KOPT-K1 (cell line): ENCODE results near the gene FBXO5.
"Not testable (repeated sequence)": the region's sequence is repeated elsewhere in the genome, so short reads cannot be mapped to it uniquely, and the experiment has no call there.

Experiments used
- H3K27ac ChIP-seq: fragments of 200-600 bp; sonication (generic); 2 replicates; pipeline ENCODE4 v1.5.1; 2016; ENCODE audit warnings: antibody characterized with exemption, mild to moderate bottlenecking, low read depth, low read length; ENCODE audit not compliant: poor library complexity, severe bottlenecking
- H3K36me3 ChIP-seq: fragments of 200-600 bp; sonication (generic); 2 replicates; pipeline ENCODE4 v1.5.1; 2017; ENCODE audit warnings: antibody characterized with exemption, mild to moderate bottlenecking, low read length, moderate library complexity; ENCODE audit not compliant: insufficient read depth
- H3K9me3 ChIP-seq: fragments of 200-600 bp; sonication (generic); 2 replicates; pipeline ENCODE4 v1.5.1; 2017; ENCODE audit warnings: antibody characterized with exemption, low read length, mild to moderate bottlenecking; ENCODE audit not compliant: insufficient read depth, poor library complexity, severe bottlenecking

The FBXO5 gene

DNA sequence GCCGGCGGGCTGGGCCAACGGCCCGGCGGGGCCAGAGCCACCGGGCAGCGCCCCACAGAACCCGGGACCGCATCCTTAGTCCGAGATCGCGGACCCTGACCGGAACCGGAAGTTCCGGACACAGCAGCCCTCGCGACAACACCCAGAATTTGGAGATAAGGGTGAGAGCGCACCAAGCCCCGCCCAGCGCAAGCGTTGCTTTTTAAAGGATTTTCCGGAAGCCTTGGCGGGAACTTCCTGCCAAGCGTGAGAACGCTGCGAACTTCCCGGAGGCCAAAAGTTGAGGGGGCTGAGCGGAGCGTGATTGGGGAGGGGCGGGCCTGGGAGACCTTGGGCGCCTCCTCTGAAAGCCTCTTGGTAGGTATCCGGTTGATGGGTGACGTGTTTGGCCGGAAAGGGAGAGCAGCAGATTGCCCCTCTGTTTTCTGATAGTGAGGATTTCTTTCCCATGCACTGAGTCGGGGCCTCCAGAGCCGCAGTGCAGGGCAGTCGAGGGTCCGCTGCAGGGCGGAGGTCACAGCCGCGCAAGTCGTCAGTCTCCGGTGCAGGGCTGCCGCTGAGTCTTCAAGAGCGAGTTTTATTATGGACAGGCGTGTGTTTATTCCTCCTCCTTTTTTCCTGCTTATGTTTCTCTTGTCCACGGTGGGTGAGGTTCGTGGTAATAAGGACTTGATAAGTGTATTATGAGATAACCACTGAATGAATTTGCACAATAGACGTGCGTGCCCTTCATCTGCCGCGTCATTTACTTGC is 19.9 kb upstream of the FBXO5 start, which contains the start of gene MTRF1L:
Gene MTRF1L (minus strand): TSS at position 97 of the 753 bp plus-strand sequence. CDS start 24 bp downstream, at position 73.
- H3K36me3 ChIP-seq, result peaks cover 27% of the 10 kb centered on the region
- H3K27ac ChIP-seq, result peak within 1 kb of the TSS; percentile 70
- H3K9me3 ChIP-seq, result no peaks in the 10 kb centered on the region

GRCh38 chr6:153001767-153002612 is 19.1 kb upstream of the FBXO5 start:
- H3K27ac ChIP-seq, result peak overlapping the region; percentile 70
- peaks cover 35% of the 10 kb centered on the region for H3K36me3 ChIP-seq
- no peaks in the 10 kb centered on the region for H3K9me3 ChIP-seq

DNA sequence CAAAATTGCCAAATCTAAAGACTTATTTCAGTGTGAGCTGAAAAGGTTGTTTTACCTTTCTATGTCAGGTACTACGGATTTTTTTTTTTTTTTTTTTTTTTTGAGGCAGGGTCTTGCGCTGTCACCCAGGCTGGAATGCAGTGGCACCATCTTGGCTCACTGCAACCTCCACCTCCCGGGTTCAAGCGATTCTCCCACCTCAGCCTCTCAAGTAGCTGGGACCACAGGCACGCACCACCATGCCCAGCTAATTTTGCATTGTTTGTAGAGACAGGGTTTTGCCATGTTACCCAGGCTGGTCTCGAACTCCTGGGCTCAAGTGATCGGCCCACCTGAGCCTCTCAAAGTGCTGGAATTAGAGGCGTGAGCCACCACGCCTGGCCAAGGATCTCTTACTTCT is 17.9 kb upstream of the FBXO5 start:
- H3K9me3 ChIP-seq, result not testable (repeated sequence)
- peak overlapping the region; percentile 70 for H3K27ac ChIP-seq
- H3K36me3 ChIP-seq, result peaks cover 47% of the 10 kb centered on the region

DNA sequence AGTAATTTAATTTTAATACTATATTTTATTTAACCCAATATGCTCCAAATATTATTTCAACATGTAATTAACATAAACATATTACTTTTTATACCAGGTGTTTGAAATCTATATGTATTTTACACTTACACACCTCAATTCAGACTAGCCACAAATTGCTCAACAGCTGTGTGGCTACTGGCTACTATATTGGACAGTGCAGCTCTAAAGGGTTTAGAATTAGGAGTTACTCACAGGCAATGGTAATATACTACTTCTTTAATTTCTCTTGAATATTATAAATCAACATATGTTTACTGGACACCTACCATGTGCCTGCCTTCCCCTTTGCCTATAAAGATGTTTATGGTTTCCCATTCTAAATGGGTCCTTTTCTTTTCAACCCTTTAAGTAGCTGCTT is 17.4 kb upstream of the FBXO5 start:
- H3K36me3 ChIP-seq, result peaks cover 52% of the 10 kb centered on the region
- no peak overlapping the region for H3K27ac ChIP-seq
- H3K9me3 ChIP-seq, result no peaks in the 10 kb centered on the region

DNA sequence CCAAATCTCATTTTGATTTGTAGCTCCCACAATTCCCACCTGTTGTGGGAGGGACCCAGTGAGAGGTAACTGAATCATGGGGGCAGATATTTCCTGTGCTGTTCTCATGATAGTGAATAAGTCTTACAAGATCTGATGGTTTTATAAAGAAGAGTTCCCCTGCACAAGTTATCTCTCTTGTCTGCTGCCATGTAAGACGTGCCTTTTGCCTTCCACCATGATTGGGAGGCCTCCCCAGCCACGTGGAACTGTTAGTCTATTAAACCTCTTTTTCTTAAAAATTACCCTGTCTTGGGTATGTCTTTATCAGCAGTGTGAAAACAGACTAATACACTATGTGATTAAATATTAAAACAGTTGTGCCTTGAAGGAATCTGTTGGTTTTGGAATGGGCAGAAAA is 16.7 kb upstream of the FBXO5 start:
- H3K36me3 ChIP-seq, result peaks cover 59% of the 10 kb centered on the region
- not testable (repeated sequence) for H3K9me3 ChIP-seq, H3K27ac ChIP-seq

DNA sequence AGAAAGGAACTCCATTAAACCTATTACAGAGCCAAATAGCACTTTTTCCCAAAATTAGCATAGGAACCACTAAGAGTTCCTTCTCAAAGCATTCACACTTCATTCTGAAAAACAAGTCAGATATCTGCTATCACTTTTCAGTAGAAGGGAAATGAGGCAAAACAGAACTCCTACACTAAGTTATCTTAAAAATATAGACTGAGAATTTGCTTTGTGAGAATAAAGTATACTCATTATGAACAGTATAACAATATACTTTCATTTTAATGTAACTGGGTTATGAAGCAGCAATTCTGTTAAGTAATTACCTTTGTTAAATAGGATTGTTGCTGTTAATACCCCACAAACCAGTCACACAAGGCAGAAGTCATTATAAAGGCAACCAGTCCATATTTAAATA is 11.0 kb upstream of the FBXO5 start:
- no peak overlapping the region for H3K27ac ChIP-seq
- peaks cover 93% of the 10 kb centered on the region for H3K36me3 ChIP-seq
- H3K9me3 ChIP-seq, result no peaks in the 10 kb centered on the region

GRCh38 chr6:152993431-152993830 is 10.6 kb upstream of the FBXO5 start:
- H3K9me3 ChIP-seq, result no peaks in the 10 kb centered on the region
- H3K36me3 ChIP-seq, result peaks cover 89% of the 10 kb centered on the region
- H3K27ac ChIP-seq, result no peak overlapping the region

- Histone ChIP-seq H3K9me3 (no peaks in the 10 kb centered on the region), H3K36me3 (peaks cover 48% of the 10 kb centered on the region), H3K27ac (no peak overlapping the region)
Observed at GRCh38 chr6:152986978-152987377, 4.1 kb upstream of the FBXO5 start.

GRCh38 chr6:152985300-152985699 is 2.5 kb upstream of the FBXO5 start:
- Histone ChIP-seq H3K27ac (peak overlapping the region; percentile 96), H3K36me3 (peaks cover 41% of the 10 kb centered on the region)
- H3K9me3 ChIP-seq, result not testable (repeated sequence)

DNA sequence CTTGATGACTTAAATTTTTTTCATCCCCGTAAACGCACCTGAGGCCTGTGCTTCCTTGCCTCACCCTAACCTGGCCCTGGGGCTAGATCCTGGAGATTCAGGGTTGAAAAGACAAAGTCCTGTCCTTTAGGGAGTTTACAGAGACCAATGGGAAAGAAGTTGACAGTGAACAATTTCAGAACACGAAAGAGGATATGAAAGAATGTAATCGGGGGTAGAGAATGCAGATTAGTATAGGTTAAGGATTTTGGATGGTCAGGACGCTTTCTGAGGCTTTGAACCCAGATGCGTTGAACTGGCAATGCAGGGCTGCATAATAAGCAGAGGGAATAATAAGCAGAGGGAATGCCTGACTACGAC is 1.7 kb upstream of the FBXO5 start:
- no peaks in the 10 kb centered on the region for H3K9me3 ChIP-seq
- H3K27ac ChIP-seq, result peak overlapping the region; percentile 96
- peaks cover 41% of the 10 kb centered on the region for H3K36me3 ChIP-seq

GRCh38 chr6:152983637-152984512 is 1.0 kb upstream of the FBXO5 start:
- no peaks in the 10 kb centered on the region for H3K9me3 ChIP-seq
- peaks cover 46% of the 10 kb centered on the region for H3K36me3 ChIP-seq
- H3K27ac ChIP-seq, result peak overlapping the region; percentile 96

DNA sequence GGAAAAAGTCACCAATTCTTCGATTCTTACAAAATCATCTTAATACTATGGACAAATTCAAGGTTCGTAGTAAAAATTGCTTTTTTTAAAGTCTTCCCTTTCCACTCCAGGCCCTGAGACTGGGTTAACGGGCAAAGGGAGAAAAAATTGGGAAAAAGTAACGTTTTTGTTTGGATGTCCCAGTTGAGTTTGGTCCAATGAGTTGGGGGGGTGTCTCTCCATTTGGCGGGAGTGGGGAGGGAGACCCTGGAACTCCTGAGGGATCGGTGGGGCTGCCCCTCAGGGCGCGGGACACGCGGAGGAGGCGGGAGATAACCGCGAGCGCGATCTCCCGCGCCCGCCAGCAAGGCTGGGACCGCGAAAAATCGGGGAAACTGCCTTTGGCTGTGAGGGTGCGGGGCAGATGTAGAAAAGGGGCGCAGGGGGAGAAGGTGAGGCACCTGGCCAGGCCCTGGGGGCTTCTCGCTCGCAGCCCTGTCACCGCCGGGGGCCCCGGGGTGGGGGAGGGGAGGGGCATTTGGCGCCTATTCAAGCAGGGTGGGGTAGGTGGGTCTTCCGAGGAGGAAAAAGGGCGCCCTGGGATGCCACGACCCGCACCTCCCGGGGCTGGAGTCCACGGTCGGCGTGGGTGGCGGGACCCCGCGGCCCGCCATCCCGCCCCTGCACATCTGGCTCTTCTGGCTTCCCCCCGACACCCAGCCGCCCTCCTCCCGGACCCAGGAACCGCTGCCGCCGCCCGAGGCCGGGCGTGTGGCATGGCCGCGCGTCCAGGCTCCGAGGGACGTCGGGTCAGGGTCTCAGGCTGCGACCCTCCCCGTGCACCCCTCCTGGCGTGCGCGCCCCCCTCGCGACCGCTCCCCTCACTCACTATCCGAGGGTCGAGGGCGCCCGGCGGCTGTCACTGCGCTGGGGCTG is 595 bp downstream of the FBXO5 start:
- peaks cover 62% of the 10 kb centered on the region for H3K36me3 ChIP-seq
- H3K9me3 ChIP-seq, result no peaks in the 10 kb centered on the region
- peak overlapping the region; percentile 96 for H3K27ac ChIP-seq

GRCh38 chr6:152981219-152981618 is 1.6 kb downstream of the FBXO5 start:
- peak overlapping the region; percentile 96 for H3K27ac ChIP-seq
- peaks cover 63% of the 10 kb centered on the region for H3K36me3 ChIP-seq
- no peaks in the 10 kb centered on the region for H3K9me3 ChIP-seq

GRCh38 chr6:152980656-152981055 is 2.2 kb downstream of the FBXO5 start:
- Histone ChIP-seq H3K9me3 (no peaks in the 10 kb centered on the region), H3K36me3 (peaks cover 63% of the 10 kb centered on the region), H3K27ac (peak overlapping the region; percentile 96)
